Nephron (organoid): Measurements from ENCODE around the gene SPTLC3.
A peak's percentile ranks its signal among the peaks of the same experiment; 100 is the strongest.

ENCODE experiments used
- H3K27ac Mint-ChIP-seq, 3 experiments: 2 replicates each; pipeline ENCODE4 v1.8.0; 2020; ENCODE audit warnings: mixed read lengths in 3 of 3, mild to moderate bottlenecking in 2 of 3, moderate library complexity in 1 of 3
- H3K27me3 Mint-ChIP-seq: 2 replicates; pipeline ENCODE4 v1.8.0; 2021; ENCODE audit warnings: low read depth, mild to moderate bottlenecking, moderate library complexity, mixed read lengths
- H3K36me3 Mint-ChIP-seq: 2 replicates; pipeline ENCODE4 v1.8.0; 2020; ENCODE audit warnings: low read depth, mixed read lengths
- H3K4me1 Mint-ChIP-seq: 2 replicates; pipeline ENCODE4 v1.8.0; 2020; ENCODE audit warnings: mixed read lengths
- H3K4me3 Mint-ChIP-seq, 3 experiments: 2 replicates each; pipeline ENCODE4 v1.8.0; 2020; ENCODE audit warnings: mild to moderate bottlenecking in 3 of 3, mixed read lengths in 3 of 3, moderate library complexity in 2 of 3
- H3K9me3 Mint-ChIP-seq: 2 replicates; pipeline ENCODE4 v1.8.0; 2020; ENCODE audit warnings: mixed read lengths
- TF ChIP-seq, protein P1 (sequence below), 3 experiments: fragments of 200-600 bp; sonication (generic); IDR thresholded peaks; one replicate each; pipeline ENCODE4 v1.5.0; 2021; ENCODE audit warnings: antibody characterized with exemption in 3 of 3; ENCODE audit not compliant: unreplicated experiment in 3 of 3

Gene SPTLC3

GRCh38 chr20:13008761-13009681, at the start of gene SPTLC3:
Gene SPTLC3 (plus strand): TSS chr20:13008972. CDS start chr20:13009268, 296 bp downstream.
- TF ChIP-seq, protein P1, sequence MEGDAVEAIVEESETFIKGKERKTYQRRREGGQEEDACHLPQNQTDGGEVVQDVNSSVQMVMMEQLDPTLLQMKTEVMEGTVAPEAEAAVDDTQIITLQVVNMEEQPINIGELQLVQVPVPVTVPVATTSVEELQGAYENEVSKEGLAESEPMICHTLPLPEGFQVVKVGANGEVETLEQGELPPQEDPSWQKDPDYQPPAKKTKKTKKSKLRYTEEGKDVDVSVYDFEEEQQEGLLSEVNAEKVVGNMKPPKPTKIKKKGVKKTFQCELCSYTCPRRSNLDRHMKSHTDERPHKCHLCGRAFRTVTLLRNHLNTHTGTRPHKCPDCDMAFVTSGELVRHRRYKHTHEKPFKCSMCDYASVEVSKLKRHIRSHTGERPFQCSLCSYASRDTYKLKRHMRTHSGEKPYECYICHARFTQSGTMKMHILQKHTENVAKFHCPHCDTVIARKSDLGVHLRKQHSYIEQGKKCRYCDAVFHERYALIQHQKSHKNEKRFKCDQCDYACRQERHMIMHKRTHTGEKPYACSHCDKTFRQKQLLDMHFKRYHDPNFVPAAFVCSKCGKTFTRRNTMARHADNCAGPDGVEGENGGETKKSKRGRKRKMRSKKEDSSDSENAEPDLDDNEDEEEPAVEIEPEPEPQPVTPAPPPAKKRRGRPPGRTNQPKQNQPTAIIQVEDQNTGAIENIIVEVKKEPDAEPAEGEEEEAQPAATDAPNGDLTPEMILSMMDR (IDR thresholded peaks at IDR 0.05; ENCODE audit: unreplicated experiment in 3 of 3) = no peak
- H3K27me3 Mint-ChIP-seq = peaks cover 4% of the 10 kb centered on the region
- peaks cover under 1% of the 10 kb centered on the region for H3K36me3 Mint-ChIP-seq
- peak within 1 kb of the TSS; percentile 82 to 90 (median 85) for H3K27ac Mint-ChIP-seq
- H3K9me3 Mint-ChIP-seq = no peaks in the 10 kb centered on the region
- peak within 1 kb of the TSS; percentile 84 to 93 (median 89) for H3K4me3 Mint-ChIP-seq
- H3K4me1 Mint-ChIP-seq = peaks cover 36% of the 10 kb centered on the region

DNA sequence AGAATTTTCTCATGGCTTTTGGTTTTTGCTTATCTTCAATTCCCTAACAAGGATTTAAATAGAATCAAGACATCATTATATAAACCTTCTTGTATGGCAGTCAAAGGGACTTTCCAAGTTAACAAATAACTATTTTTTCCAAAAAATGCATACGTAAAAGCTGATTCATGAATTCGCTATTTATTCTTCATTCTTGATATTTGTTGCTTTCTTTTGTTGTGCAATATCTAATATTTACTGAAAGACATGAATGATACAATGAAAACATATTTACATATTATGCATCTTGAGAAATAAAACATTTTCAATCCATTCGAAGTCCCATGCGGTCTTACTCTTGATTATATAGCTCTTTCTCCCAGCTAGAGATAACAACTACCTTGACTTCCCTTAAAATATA, 47.0 kb upstream of the SPTLC3 start:
- Mint-ChIP-seq H3K4me1 (peaks cover 17% of the 10 kb centered on the region), H3K36me3 (no peaks in the 10 kb centered on the region), H3K27ac (no peak overlapping the region), H3K4me3 (no peak overlapping the region), H3K27me3 (no peaks in the 10 kb centered on the region), H3K9me3 (no peaks in the 10 kb centered on the region)
- TF ChIP-seq, protein P1 (IDR thresholded peaks at IDR 0.05; ENCODE audit: unreplicated experiment in 3 of 3) = no peak

DNA sequence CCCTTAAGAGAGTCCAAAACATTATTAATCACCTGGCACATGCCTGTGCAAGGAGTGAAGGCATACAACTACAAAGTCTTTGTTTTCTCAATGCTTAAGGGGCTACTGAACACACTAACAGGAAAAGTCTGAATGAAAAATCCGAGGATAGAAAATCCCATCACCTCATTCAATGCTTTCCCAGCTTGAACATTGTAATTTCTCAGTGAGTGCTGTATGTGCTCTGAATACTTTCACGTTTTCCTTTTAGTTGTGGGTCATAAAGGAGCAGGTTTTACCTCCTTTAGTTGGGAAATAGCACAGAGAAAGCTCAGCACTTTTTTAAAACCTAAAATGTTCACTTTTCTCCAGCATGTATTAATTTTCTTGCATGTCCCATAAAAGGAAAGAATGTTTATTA, 45.9 kb upstream of the SPTLC3 start:
- TF ChIP-seq, protein P1 (IDR thresholded peaks at IDR 0.05; ENCODE audit: unreplicated experiment in 3 of 3) = no peak
- Mint-ChIP-seq H3K4me1 (peaks cover 17% of the 10 kb centered on the region), H3K36me3 (no peaks in the 10 kb centered on the region), H3K4me3 (no peak overlapping the region), H3K27me3 (no peaks in the 10 kb centered on the region), H3K27ac (peak overlapping the region; percentile 43 to 78 (median 48)), H3K9me3 (no peaks in the 10 kb centered on the region)

DNA sequence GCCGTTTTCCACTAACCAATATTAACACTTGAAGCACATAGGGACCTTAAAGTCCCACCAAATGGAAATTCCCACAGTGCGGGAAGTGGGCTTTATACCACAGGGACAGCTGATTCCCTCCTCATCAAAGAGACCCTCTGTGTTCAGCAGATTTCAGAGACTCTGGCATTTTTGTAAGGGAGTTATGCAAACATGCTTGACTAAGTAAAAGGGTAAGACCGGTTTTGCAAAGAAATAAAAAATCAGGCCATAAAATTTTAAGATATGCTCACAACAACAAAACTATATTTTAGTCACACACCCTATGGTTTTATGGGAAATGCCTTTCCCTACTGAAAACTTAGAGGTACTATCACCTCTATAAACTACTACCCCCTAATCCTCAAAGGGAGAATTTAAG, 45.4 kb upstream of the SPTLC3 start:
- peaks cover 17% of the 10 kb centered on the region for H3K4me1 Mint-ChIP-seq
- no peak overlapping the region for H3K4me3 Mint-ChIP-seq
- no peaks in the 10 kb centered on the region for H3K36me3 Mint-ChIP-seq
- H3K27ac Mint-ChIP-seq = peak overlapping the region; percentile 43 to 78 (median 48)
- no peaks in the 10 kb centered on the region for H3K9me3 Mint-ChIP-seq
- no peaks in the 10 kb centered on the region for H3K27me3 Mint-ChIP-seq
- TF ChIP-seq, protein P1 (IDR thresholded peaks at IDR 0.05; ENCODE audit: unreplicated experiment in 3 of 3) = no peak

- TF ChIP-seq, protein P1 (IDR thresholded peaks at IDR 0.05; ENCODE audit: unreplicated experiment in 3 of 3) = no peak
- Mint-ChIP-seq H3K4me1 (peaks cover 17% of the 10 kb centered on the region), H3K9me3 (peaks cover 3% of the 10 kb centered on the region), H3K27ac (peak overlapping the region in 1 of 3 experiments; percentile 30), H3K36me3 (no peaks in the 10 kb centered on the region), H3K27me3 (no peaks in the 10 kb centered on the region), H3K4me3 (no peak overlapping the region)
These were observed 43.4 kb upstream of the SPTLC3 start for GRCh38 chr20:12965212-12965869.
